ENCODE measurements around the gene ULK1.
"Not testable (repeated sequence)": the region's sequence is repeated elsewhere in the genome, so short reads cannot be mapped to it uniquely, and the experiment has no call there.

The ULK1 gene

GRCh38 chr12:131862084-131862441 lies 32.4 kb upstream of the ULK1 start:
- no peak for DNase-seq

DNA sequence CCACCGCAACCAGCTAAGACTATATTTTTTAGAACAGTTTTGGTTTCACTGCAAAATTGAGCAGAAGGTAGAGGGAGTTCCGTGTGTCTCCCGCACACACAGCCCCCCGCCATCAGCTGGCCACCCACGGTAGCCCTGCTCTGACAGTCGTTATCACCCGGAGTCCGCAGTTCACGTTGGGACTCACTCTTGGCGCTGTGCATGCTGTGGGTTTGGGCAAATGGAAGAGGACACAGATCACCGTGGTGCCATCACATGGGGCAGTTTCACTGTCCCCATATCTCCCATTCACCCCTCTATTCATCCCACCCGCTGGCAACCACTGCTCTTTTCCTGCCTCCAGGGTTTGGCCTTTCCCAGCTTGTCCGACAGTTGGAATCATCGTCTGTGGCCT lies 31.8 kb upstream of the ULK1 start:
- DNase-seq, result no peak

GRCh38 chr12:131862994-131863710 lies 31.3 kb upstream of the ULK1 start:
- no peak for DNase-seq

GRCh38 chr12:131863711-131864396 lies 30.6 kb upstream of the ULK1 start:
- DNase-seq, result no peak

GRCh38 chr12:131864469-131864868 lies 30.0 kb upstream of the ULK1 start:
- no peak for DNase-seq

- DNase-seq, result no peak
These were observed 29.1 kb upstream of the ULK1 start for GRCh38 chr12:131865180-131865875.

DNA sequence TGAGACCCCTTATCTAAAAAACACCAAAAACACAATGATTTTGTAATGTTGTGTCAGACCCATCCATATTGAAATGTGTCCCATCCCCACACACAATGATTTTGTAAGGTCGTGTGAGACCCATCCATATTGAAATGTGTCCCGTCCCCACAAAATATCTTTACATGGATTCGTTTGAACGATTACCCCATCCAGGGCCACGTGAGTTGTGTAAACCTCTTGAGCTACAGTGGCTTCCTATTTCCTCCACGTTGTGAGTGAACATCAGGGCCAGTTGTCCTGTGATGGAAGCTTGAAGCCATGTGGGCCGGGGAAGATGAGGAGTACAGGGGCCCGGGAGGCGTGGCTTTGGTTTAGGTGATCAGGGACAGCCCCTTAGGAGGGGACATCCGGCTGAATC lies 27.0 kb upstream of the ULK1 start:
- no peak for DNase-seq

DNA sequence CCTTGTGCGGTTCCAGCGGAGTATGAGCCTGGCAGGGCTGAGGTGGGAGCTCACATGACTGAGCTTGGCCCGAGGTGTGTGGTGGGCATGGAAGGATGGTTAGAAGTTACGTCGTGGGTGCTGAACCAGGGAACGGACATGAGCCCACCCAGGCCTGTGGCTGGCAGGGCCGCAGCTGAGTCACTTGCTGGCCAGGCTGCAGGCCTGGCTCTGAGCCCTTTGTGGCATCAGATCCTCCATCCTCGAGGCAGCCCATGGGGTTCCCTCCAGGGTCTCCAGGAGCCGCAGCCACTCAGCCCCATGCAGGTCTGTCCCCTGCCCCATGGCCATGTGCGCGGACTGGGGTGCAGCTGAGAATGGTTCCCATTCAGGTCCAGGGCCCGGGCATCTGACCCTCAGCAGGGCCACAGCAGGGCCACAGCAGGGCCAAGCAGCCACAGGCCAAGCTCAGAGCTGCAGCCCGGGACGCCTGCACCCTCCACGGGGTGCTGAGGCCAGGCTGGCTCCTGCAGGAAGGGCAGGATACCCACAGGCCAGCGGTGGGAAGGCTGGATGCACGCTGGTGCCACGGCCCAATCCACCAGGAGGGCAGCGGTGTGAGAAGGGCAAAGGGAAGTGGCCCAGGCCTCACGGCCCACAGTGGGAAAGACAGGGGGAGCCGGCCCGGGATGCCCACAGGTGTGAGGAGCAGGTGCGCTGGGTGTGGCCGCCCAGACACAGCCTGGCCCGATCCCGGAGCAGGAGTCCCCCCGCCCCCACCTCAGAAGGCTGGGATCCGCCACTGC lies 26.3 kb upstream of the ULK1 start:
- no peak for DNase-seq

DNA sequence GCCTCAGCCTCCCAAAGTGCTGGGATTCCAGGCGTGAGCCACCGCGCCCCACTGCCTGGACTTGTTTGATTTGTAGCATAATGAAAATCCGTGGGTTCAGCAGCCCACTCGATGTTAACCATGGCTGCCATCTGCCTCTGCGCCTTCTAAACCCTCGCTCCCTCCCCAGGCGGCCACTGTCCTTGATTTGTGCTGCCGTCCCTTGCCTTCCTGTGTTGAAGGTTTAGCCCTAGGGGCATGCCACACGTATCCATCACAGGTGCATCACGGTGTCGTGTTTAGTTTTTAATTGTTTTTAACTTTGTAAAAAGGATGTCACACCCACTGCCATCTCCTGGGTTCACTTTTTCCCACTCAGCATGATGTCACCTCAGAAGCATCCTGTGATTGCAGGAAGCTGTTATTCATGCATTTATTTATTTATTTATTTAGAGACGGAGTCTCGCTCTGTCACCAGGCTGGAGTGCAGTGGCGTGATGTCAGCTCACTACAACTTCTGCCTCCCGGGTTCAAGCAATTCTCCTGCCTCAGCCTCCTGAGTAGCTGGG lies 24.5 kb upstream of the ULK1 start:
- no peak for DNase-seq

DNA sequence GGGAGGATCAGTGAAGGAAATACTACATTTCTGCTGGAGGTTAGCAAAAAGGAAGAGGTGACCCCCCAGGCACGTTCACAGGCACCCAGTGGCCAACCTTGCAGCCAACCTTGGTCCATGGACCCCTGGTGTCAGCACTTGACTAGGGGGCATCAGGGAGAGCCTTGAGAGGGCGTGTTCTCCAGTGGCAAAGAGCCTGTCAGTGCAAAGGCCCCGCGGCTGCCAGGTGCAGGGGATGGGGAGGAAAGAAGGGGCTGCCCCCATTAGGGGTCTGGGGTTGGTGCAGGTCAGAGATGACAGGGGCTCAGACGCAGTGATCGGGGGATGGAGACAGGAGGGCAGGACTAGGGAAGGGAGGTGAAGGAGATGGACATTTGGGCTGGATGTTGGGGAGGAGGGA lies 22.7 kb upstream of the ULK1 start:
- DNase-seq, result no peak

- no peak for DNase-seq
These were observed 22.0 kb upstream of the ULK1 start for GRCh38 chr12:131872154-131873051.

GRCh38 chr12:131873293-131873692 lies 21.1 kb upstream of the ULK1 start:
- DNase-seq, result no peak

GRCh38 chr12:131874972-131875371 lies 19.4 kb upstream of the ULK1 start:
- DNase-seq, result not testable (repeated sequence)

- not testable (repeated sequence) for DNase-seq
These were observed 17.2 kb upstream of the ULK1 start for GRCh38 chr12:131877216-131877615.

DNA sequence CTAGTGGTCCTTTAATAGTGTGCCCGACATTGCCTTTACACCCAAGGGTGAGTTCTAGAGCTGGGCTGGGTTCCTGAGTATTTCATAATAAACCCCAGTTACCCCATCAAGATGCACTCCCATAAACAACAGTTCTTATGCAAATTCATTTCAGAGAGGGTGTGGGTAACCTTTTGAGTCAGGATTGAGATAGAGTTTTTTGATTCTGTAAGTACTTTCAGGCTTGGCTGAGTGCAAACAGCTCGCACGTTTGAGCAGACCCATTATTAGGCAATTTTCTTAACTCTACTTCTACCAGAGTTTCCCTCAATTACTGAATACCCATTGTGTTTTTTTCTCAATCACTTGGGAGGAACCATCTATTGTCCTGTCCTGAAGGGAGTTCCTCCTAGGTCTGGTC lies 16.0 kb upstream of the ULK1 start:
- not testable (repeated sequence) for DNase-seq

DNA sequence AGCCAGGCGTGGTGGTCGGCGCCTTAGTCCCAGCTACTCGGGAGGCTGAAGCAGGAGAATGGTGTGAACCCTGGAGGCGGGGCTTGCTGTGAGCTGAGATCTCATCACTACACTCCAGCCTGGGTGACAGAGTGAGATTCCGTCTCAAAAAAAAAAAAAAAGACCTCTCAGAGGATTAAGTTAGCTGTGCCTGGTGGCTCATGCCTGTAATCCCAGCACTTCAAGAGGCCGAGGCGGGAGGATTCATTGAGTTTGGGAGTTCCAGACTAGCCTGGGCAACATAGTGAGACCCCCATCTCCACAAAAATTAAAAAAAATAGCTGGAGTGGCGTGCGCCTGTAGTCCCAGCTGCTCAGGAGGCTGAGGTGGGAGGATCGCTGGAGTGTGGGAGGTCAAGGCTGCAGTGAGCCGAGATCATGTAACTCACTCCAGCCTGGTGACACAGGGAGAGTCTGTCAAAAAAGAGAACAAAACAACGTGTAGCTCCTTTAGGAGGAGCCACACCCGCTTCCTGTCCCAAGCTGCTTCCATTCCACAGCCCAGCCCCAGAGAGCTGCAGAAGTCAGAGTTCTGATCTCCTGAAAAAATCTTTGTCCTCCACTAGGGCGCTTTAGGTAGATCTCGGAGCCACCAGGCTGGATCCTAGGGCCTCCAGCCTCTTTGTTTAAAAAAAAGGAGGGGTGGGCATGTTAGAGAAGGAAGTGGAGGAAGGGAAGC lies 11.5 kb upstream of the ULK1 start:
- DNase-seq, result no peak

DNA sequence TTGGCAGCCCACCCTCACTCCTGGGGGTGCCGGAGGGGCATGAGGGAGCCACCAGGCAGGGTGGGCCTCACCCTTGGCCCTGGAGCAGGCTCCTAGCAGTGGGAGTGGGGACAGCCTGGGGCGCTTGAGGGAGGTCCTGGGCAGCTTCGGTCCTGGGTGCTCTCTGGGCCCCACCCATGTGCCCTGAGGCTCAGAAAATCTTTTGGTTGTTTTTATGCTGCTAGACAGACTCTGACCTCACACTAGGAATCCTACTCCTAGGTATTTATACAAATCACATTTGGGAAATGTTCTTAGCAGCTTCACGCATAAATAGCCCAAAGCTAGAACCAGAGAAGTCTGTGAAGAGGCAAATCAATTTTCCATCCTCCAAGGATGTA lies 10.9 kb upstream of the ULK1 start:
- no peak for DNase-seq

DNA sequence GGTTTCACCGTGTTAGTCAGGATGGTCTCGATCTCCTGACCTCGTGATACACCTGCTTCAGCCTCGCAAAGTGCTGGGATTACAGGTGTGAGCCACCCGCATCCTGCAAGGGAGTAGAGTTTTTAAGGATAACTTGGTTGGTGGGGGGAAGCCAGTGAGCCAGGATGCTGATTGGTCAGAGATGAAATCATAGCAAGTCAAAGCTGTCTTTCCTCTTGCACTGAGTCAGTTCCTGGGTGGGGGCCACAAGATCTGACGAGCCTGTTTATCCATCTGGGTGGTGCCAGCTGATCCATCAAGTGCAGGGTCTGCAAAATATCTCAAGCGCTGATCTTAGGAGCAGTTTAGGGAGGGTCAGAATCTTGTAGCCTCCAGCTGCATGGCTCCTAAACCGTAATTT lies 9.3 kb upstream of the ULK1 start:
- not testable (repeated sequence) for DNase-seq

DNA sequence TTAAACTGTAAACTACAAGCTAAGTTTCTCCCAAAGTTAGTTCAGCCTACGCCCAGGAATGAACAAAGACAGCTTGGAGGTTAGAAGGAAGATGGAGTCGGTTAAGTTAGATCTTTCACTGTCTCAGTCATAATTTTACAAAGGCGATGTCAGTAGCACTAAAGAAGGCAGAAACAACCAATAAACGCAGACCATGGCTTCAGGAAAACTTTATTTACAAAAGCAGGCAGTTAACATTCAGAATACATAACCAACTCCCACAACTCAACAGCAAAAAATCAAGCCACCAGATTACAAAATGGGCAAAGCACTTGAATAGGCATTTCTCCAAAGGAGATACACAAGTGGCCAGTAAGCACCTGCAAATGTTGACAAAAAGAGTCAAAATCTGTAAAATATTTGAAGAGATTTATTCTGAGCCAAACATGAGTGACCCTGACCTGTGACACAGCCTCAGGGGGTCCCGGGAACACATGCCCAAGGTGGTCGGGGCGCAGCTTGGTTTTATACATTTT lies 8.8 kb upstream of the ULK1 start:
- DNase-seq, result no peak

DNA sequence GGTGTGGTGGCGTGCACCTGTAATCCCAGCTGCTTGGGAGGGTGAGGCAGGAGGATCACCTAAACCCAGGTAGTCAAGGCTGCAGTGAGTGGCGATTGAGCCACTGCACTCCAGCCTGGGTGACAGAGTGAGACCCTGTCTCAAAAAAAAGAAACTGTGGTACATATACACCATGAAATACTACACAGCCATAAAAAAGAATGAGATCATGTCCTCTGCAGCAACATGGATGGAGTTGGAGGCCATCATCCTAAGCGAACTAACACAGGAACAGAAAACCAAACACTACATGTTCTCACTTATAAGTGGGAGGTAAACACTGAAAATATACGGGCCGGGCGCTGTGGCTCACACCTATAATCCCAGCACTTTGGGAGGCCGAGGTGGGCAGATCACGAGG lies 2.7 kb upstream of the ULK1 start:
- not testable (repeated sequence) for DNase-seq

All from activated effector memory CD4-positive, alpha-beta T cell treated with anti-CD3 and anti-CD28 coated beads, Interleukin-2, amount 50 U/mL, for 16 hours (primary cell).